ENCODE results near the gene CDK5R2.
"Not testable (repeated sequence)": the region's sequence is repeated elsewhere in the genome, so short reads cannot be mapped to it uniquely, and the experiment has no call there.

CDK5R2 gene

GRCh38 chr2:218959141-218959731, at the start of gene CDK5R2:
Gene CDK5R2 (plus strand): TSS chr2:218959666. CDS start chr2:218959821, 155 bp downstream.
- Histone ChIP-seq H3K27ac (no peak within 1 kb of the TSS), H3K4me3 (peak within 1 kb of the TSS in 6 of 7 experiments; percentile 22 to 40 (median 28))

- H3K4me3 ChIP-seq: no peak overlapping the region
- H3K27ac ChIP-seq: no peak overlapping the region
These were observed 48.7 kb upstream of the CDK5R2 start for GRCh38 chr2:218910741-218911140.

GRCh38 chr2:218920504-218920903, 39.0 kb upstream of the CDK5R2 start:
- Histone ChIP-seq H3K4me3 (no peak overlapping the region), H3K27ac (no peak overlapping the region)

GRCh38 chr2:218924757-218925156, 34.7 kb upstream of the CDK5R2 start:
- Histone ChIP-seq H3K27ac (no peak overlapping the region), H3K4me3 (no peak overlapping the region)

- H3K27ac ChIP-seq: no peak overlapping the region
- H3K4me3 ChIP-seq: no peak overlapping the region
These were observed 34.0 kb upstream of the CDK5R2 start for GRCh38 chr2:218925434-218925833.

- Histone ChIP-seq H3K4me3 (no peak overlapping the region), H3K27ac (no peak overlapping the region)
These were observed 32.0 kb upstream of the CDK5R2 start for GRCh38 chr2:218927422-218927821.

- Histone ChIP-seq H3K27ac (no peak overlapping the region), H3K4me3 (no peak overlapping the region)
These were observed 31.6 kb upstream of the CDK5R2 start for GRCh38 chr2:218927876-218928275.

GRCh38 chr2:218930488-218930887, 29.0 kb upstream of the CDK5R2 start:
- H3K4me3 ChIP-seq: not testable (repeated sequence)

GRCh38 chr2:218931751-218932150, 27.7 kb upstream of the CDK5R2 start:
- not testable (repeated sequence) for H3K4me3 ChIP-seq, H3K27ac ChIP-seq

More at GRCh38 chr2:218930488-218930887, 29.0 kb upstream of the CDK5R2 start:
- H3K27ac ChIP-seq: not testable (repeated sequence)

GRCh38 chr2:218944759-218945404, 14.6 kb upstream of the CDK5R2 start:
- H3K27ac ChIP-seq: no peak overlapping the region
- no peak overlapping the region for H3K4me3 ChIP-seq

GRCh38 chr2:218946621-218947020, 12.8 kb upstream of the CDK5R2 start:
- no peak overlapping the region for H3K27ac ChIP-seq
- H3K4me3 ChIP-seq: no peak overlapping the region

- H3K4me3 ChIP-seq: no peak overlapping the region
- H3K27ac ChIP-seq: no peak overlapping the region
These were observed 7.3 kb upstream of the CDK5R2 start for GRCh38 chr2:218952160-218952559.

- H3K4me3 ChIP-seq: no peak overlapping the region
- H3K27ac ChIP-seq: no peak overlapping the region
These were observed 6.0 kb upstream of the CDK5R2 start for GRCh38 chr2:218953366-218953954.

GRCh38 chr2:218954541-218955300, 4.7 kb upstream of the CDK5R2 start:
- H3K27ac ChIP-seq: no peak overlapping the region

GRCh38 chr2:218956039-218956438, 3.4 kb upstream of the CDK5R2 start:
- Histone ChIP-seq H3K27ac (no peak overlapping the region), H3K4me3 (no peak overlapping the region)

More at GRCh38 chr2:218954541-218955300, 4.7 kb upstream of the CDK5R2 start:
- H3K4me3 ChIP-seq: no peak overlapping the region

- Histone ChIP-seq H3K4me3 (no peak overlapping the region), H3K27ac (no peak overlapping the region)
These were observed 1.8 kb upstream of the CDK5R2 start for GRCh38 chr2:218957671-218958070.

- Histone ChIP-seq H3K27ac (no peak overlapping the region), H3K4me3 (no peak overlapping the region)
These were observed 1.2 kb upstream of the CDK5R2 start for GRCh38 chr2:218958276-218958675.

- Histone ChIP-seq H3K27ac (no peak overlapping the region), H3K4me3 (peak overlapping the region in 6 of 7 experiments; percentile 22 to 40 (median 28))
These were observed 369 bp downstream of the CDK5R2 start for GRCh38 chr2:218959761-218960308.

- Histone ChIP-seq H3K4me3 (peak overlapping the region in 1 of 7 experiments; percentile 40), H3K27ac (no peak overlapping the region)
These were observed 1.1 kb downstream of the CDK5R2 start for GRCh38 chr2:218960309-218961165.

Data from skin epidermis (tissue), 12 donors.